Measurements from ENCODE around the gene RAD51B.

DNA sequence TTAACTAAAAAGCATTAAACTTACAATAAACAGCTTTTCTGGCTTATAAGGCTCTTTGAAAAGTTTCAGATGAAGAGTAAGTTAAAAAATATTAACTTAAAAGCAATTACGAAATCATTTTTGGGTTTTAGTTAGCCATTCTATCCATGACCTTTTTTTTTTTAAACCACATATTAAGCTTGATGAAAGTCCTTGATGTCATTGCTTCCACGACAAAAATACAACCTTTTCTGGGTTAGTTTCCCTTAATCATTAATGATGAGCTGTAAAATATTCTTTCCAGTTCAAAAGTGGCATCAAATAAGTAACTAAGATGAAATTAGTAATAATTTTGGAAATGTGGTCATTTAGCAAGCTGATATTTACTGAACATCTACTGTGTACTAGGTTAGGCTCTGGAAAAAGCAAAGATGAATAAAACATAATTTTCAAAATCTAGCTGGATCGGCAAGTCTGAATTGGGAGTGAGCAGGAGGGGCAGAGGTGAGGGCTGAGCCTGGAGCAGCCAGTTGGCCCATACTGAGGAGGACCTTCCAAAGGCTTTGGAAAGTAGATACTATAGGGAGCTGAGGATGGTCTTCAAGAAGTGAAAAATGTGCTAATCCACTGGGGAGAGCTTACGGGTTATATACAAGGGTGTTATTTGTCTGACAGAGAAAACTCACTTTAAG lies 628.1 kb downstream of the RAD51B start:
- TF ChIP-seq CTCF (tag by site-specific recombination; IDR thresholded peaks at IDR 0.05) (no peak), ZBTB8A (tag by site-specific recombination; IDR thresholded peaks at IDR 0.05) (no peak), ZNF76 (tag by site-specific recombination; IDR thresholded peaks at IDR 0.05; ENCODE audit: borderline replicate concordance, low read depth) (no peak), ZNF23 (tag by site-specific recombination; IDR thresholded peaks at IDR 0.05; ENCODE audit: borderline replicate concordance) (no peak), ZNF580 (tag by site-specific recombination; IDR thresholded peaks at IDR 0.05) (no peak), ZBTB6 (tag by site-specific recombination; IDR thresholded peaks at IDR 0.05) (no peak), ZNF704 (tag by site-specific recombination; IDR thresholded peaks at IDR 0.05) (no peak), ZNF423 (tag by site-specific recombination; IDR thresholded peaks at IDR 0.05) (no peak)

Data from HEK293 (cell line).